Astrocyte (in vitro differentiated cells and primary cell): ENCODE results near the gene LRRC27.

Experiments used
- CTCF ChIP-seq: IDR thresholded peaks from 2 replicates; pipeline ENCODE4 v1.5.1; 2011; ENCODE audit warnings: low read depth, mild to moderate bottlenecking, inconsistent platforms, low read length, moderate library complexity; ENCODE audit not compliant: insufficient read depth
- EZH2 ChIP-seq: IDR thresholded peaks from 2 replicates; pipeline ENCODE4 v1.6.1; 2012; ENCODE audit warnings: mild to moderate bottlenecking, low read length, inconsistent platforms; ENCODE audit not compliant: insufficient read depth

GRCh38 chr10:132324186-132324585, 7.8 kb upstream of the LRRC27 start:
- TF ChIP-seq CTCF (no peak), EZH2 (no peak)
